Endometrial microvascular endothelial cells (primary cell): ENCODE data around the gene CNTN5. TPM values are rescaled to one million over a fixed set of nuclear protein-coding genes. Genes with fewer than 3 reads are reported as not detected.

Experiments used
- in situ Hi-C: cut with HindIII; loops from 2 replicates; pipeline ENCODE4 v1.10.0; 2017; ENCODE audit warnings: low sequenced_read_pairs, low pct_unique_long_range_greater_than_20kb; ENCODE audit errors: inconsistent ontology term
- total RNA-seq: library from RNA; depleted of rRNA; stranded (reverse); fragments of >200 nt; gene quantifications from one replicate; pipeline ENCODE4 v1.2.3, GENCODE V29; 2015; ENCODE audit errors: inconsistent ontology term

The CNTN5 gene
- total RNA-seq, 1 donor from 2014 or later = not detected

- in situ Hi-C loops = no loop called here
Observed at GRCh38 chr11:99154277-99154676, 133.5 kb downstream of the CNTN5 start.

DNA sequence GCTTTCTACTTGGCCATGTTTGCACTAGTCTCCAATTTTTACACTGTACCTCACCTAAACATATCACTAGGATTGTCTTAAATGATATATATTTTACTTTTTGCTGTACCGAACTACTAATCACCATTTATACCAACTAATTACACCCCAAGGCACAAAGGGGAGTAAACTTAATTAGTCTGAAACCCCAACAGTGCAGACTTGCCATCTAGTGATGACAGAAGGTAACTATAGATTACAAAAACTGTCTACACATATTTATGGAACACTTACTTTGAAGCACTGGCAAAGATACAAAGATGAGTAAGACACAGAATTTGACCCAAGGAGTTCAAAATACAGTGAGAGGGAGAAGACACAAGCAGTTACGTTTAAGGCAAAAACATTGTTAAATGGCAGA lies 139.7 kb downstream of the CNTN5 start:
- in situ Hi-C loops = no loop called here

DNA sequence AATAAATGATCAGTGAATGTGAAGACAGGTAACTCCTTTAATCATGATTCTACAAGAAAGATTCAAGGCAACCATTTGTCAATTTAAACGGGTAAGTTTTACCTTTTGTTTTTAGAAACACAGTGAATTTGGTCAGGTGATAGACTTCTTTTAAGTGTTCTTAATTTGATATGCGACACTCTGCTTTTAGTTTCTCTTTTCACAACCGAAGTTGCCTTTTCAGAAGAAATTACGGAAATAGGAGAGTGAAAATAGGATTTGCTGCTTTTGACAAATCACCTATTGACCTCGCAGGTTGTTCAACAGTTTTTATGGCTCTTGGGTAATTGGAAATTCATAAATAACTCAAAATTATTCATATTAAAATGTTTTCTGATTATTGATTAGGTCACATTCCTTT lies 142.1 kb downstream of the CNTN5 start:
- in situ Hi-C loops = no loop called here

- in situ Hi-C loops = no loop called here
Observed at GRCh38 chr11:99170591-99170990, 149.8 kb downstream of the CNTN5 start.

- in situ Hi-C loops = no loop called here
Observed at GRCh38 chr11:99171330-99171729, 150.6 kb downstream of the CNTN5 start.

- in situ Hi-C loops = no loop called here
Observed at GRCh38 chr11:99176430-99176829, 155.7 kb downstream of the CNTN5 start.

DNA sequence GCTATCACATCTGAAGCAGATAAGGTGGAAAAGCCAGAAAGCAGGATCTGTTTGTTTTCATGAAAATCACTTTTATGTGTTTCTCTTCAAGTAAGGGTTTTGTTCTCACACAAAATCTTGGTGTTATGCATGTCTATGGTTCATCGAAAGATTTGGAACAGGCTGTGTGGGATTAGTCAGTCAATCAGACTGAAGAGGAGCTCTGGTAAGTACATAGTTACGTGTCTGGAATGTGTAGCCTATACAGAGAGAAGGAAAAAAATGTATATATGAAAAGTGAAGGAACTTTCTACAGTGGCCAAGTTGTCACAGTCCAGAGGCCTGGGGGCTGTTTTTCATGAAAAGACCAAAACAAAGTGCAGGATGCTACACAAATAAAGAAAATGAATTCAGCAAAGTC lies 156.7 kb downstream of the CNTN5 start:
- in situ Hi-C loops = no loop called here

DNA sequence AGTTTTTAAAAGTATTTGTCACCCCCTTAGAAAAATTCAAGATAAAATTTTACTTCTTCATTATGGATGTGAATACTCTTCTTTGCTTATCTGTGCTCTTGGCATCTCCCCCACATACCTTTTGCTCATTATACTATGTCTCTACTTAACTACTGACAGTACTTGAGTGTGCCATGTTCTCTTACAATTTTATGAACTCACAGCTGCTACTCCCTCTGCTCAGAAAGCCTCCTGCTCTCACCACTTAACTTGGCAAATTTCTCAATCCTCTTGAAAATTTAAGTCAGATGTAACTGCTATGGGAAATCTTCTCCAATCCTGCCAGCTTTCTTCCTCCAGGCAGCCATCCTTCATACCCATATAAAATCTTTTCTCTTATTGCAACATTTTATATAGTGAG lies 163.4 kb downstream of the CNTN5 start:
- in situ Hi-C loops = no loop called here

GRCh38 chr11:99188221-99188620 lies 167.5 kb downstream of the CNTN5 start:
- in situ Hi-C loops = no loop called here

DNA sequence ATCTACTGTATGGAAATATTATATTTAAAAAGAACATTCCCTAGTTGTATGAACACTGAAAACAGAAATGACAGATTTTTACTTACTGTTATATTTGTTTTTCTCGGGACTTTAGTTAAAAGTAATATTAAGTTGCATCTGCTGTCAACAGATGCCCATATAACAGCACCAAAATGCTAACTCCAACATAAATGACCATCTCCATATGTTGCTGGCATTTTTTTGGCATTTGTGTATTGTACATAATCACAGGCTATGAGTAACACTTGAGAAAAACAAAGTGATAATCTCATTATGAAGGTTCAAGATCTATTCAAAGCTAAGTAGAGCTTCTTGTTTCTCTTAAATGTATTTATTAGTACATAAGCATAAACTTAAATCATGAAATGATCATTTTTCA lies 172.0 kb downstream of the CNTN5 start:
- in situ Hi-C loops = no loop called here

- in situ Hi-C loops = no loop called here
Observed at GRCh38 chr11:99197477-99197876, 176.7 kb downstream of the CNTN5 start.

DNA sequence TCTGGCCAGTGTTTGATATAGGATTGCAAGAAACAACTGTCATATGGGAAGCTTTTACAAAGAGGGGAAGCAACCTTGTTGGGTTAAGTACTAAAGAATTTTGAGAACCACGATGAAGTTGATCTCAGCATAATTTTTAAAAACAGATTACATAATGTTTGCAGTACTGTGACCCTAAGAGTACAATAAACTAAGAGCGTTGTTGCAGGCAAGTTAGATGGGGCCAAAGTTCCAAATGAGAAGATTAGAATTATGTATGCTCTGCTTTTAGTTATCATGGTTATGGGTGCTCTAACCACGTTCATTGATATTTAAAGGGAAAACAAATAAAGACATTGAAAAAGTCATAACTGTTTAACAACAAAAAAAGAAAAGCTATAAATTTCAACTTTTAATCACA lies 177.5 kb downstream of the CNTN5 start:
- in situ Hi-C loops = no loop called here

DNA sequence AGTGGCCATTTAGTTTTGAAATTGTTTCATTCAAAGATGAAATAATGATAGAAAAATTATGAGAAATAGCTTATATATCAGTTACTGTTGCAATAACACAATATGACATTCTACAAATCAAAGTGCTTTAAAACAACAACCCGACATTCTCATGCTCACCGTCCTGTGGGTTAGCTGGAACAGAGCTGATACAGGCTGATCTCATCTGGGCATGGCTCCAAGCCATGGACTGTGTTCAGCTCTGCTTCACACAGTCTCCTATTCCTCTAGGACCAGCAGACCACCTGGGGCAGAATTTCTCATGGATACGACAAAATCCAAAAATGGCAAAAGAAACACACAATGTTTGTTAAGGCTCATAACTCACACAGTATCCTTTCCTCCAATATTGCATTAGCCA lies 178.6 kb downstream of the CNTN5 start:
- in situ Hi-C loops = no loop called here

- in situ Hi-C loops = no loop called here
Observed at GRCh38 chr11:99200720-99201119, 180.0 kb downstream of the CNTN5 start.

DNA sequence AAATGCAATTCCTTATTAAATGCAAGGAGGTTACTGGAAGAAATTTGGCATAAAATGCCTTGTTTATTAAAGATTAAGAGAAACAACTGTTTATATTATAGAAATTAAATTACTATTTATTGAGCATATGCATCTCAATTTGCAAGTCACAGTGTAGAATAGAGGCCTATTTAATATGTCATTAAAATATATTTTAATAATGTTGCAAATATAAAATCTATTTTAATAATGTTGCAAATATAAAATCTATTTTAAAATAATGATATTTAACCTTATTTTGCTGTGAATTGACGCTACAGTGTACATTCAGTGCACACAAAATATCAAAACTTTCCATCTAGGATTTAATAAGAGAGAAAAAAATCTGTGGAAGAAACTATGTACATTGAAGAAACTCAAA lies 188.1 kb downstream of the CNTN5 start:
- in situ Hi-C loops = no loop called here

DNA sequence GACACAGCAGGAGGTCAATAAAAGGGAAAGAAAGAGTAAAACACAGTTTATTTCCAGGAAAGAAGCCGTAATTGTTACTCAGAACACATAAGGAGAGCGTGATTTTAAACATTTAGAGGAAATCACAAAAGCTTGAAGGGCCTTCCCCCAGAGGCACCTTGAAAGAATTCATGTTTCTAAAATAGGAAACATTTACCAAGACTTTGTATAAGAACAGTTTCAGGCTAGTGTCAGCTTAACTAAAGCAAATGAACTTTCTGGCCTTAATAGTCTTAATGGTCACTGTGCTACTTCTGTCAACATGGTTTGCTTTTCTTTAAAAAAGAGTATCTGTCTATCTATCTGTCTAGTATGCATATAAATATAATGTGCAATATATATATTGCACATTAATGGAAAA lies 208.8 kb downstream of the CNTN5 start:
- in situ Hi-C loops = no loop called here

GRCh38 chr11:99234534-99234933 lies 213.8 kb downstream of the CNTN5 start:
- in situ Hi-C loops = no loop called here

GRCh38 chr11:99238401-99238800 lies 217.7 kb downstream of the CNTN5 start:
- in situ Hi-C loops = no loop called here

DNA sequence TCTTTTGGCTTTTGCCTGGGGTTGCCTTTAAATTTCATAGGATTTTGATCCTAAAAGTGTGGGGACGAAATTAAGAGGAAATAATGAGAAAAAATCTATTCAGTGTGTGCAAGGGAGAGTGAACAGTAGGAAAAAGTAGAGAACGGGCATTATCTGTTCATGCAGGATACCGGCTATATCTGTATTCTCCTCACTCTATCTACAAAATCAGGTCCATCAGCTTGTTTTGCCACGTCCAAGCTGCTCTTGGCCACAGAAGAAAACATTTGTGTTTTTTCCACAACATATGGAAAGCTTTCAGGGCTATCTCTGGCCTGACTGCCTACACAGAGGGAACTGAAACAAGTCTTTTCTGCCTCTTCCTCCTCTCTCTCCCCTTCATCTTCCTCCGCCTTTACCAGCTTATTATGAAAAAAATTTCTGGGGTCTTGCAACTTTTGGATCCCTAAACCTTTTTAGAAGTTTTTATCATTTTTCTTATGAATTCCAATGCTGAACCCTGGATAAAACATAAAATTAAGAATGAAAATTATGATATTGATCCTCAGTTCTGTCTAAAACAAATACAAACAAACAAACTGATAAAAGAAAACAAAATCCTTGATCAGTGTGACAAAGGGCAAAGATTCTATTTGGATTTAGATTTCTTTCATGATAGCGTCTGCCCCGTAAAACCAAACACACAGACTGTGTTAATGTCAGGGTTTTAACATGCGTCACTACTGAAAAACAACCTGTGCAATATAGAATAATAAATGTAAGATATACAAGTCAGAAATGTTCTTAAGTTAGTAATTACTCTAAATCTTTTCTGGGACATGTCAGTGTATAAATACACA lies 219.7 kb downstream of the CNTN5 start:
- in situ Hi-C loops = no loop called here

- in situ Hi-C loops = no loop called here
Observed at GRCh38 chr11:99241066-99241465, 220.3 kb downstream of the CNTN5 start.

DNA sequence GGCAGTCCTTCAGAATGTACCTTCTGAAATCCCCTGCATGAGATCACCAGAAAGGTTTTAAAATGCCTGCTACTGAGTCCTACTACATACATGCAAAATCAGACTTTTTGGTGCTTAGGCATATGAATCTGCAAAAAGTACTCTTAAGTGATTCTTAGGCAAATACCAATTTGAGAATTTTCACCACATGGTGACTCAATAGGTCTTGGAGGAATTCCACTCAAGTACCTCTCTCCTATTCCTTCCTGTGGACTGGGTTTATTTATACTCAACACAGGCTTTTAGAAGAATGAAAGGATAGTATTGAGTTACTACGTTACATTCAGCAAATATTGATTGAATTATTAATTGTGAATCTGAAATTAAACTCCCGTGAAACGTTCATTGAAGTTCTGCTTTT lies 223.9 kb downstream of the CNTN5 start:
- in situ Hi-C loops = no loop called here
